HG03196 (cell line): ENCODE results near the gene NKX2-3.

Experiments
- ATAC-seq: cut with Tn5 transposase; IDR thresholded peaks from one replicate; pipeline ENCODE4 v1.9.1; 2021; ENCODE audit not compliant: unreplicated experiment

The NKX2-3 gene

GRCh38 chr10:99532687-99533495 is at the start of gene NKX2-3:
NKX2-3 (plus strand) TSS chr10:99532942; CDS start chr10:99533132, 190 bp downstream.
- ATAC-seq, result no peak

- ATAC-seq, result no peak
These were observed 47.8 kb upstream of the NKX2-3 start for GRCh38 chr10:99484626-99485581.

- no peak for ATAC-seq
These were observed 45.5 kb upstream of the NKX2-3 start for GRCh38 chr10:99487125-99487807.

GRCh38 chr10:99489271-99489670 is 43.5 kb upstream of the NKX2-3 start:
- ATAC-seq, result no peak

- ATAC-seq, result no peak
These were observed 35.3 kb upstream of the NKX2-3 start for GRCh38 chr10:99497343-99498025.

GRCh38 chr10:99506416-99506815 is 26.3 kb upstream of the NKX2-3 start:
- ATAC-seq, result no peak

GRCh38 chr10:99507265-99507664 is 25.5 kb upstream of the NKX2-3 start:
- ATAC-seq, result no peak

GRCh38 chr10:99513061-99513460 is 19.7 kb upstream of the NKX2-3 start:
- ATAC-seq, result no peak

GRCh38 chr10:99519690-99520039 is 13.1 kb upstream of the NKX2-3 start:
- ATAC-seq, result no peak

GRCh38 chr10:99520040-99520846 is 12.5 kb upstream of the NKX2-3 start:
- ATAC-seq, result no peak

- no peak for ATAC-seq
These were observed 11.6 kb upstream of the NKX2-3 start for GRCh38 chr10:99520847-99521764.

GRCh38 chr10:99521765-99522469 is 10.8 kb upstream of the NKX2-3 start:
- no peak for ATAC-seq

- ATAC-seq, result no peak
These were observed 10.1 kb upstream of the NKX2-3 start for GRCh38 chr10:99522470-99523250.

GRCh38 chr10:99523251-99523773 is 9.4 kb upstream of the NKX2-3 start:
- no peak for ATAC-seq

GRCh38 chr10:99524050-99524666 is 8.6 kb upstream of the NKX2-3 start:
- no peak for ATAC-seq

- no peak for ATAC-seq
These were observed 7.9 kb upstream of the NKX2-3 start for GRCh38 chr10:99524736-99525380.
